HEK293 (cell line): ENCODE results near the gene EML4.

Experiments
- CTCF ChIP-seq: fragments of 450-650 bp; formaldehyde crosslinking; IDR thresholded peaks from 2 replicates; pipeline ENCODE4 v1.5.1; 2016; ENCODE audit warnings: missing biosample characterization, missing genetic modification characterization
- HOXA7 ChIP-seq: sonication (generic); formaldehyde crosslinking; IDR thresholded peaks from 2 replicates; pipeline ENCODE4 v1.8.1; 2022; ENCODE audit warnings: missing genetic modification reagents, borderline replicate concordance
- ZNF155 ChIP-seq: fragments of 450-650 bp; formaldehyde crosslinking; IDR thresholded peaks from 2 replicates; pipeline ENCODE4 v1.5.1; 2016; ENCODE audit warnings: missing biosample characterization, missing genetic modification characterization
- ZSCAN5A ChIP-seq: fragments of 450-650 bp; formaldehyde crosslinking; IDR thresholded peaks from 2 replicates; pipeline ENCODE4 v1.5.1; 2016; ENCODE audit warnings: missing biosample characterization, missing genetic modification characterization

- TF ChIP-seq CTCF (tag by site-specific recombination) (no peak), ZNF155 (no peak), ZSCAN5A (tag by site-specific recombination) (no peak), HOXA7 (CRISPR knock-in tag) (no peak)
Measured at GRCh38 chr2:42268528-42269151, 99.5 kb downstream of the EML4 start.
